Vagina (tissue), 2 donors: ENCODE results near the gene CPOX. TPM values are rescaled to one million over a fixed set of nuclear protein-coding genes. Genes with fewer than 3 reads are reported as not detected.

ENCODE experiments used
- DNase-seq, 2 donors: peaks; one replicate each; pipeline ENCODE4 v3.0.0-alpha.2; 2017; ENCODE audit errors: extremely low spot score in 2 of 2
- H3K27ac ChIP-seq: fragments of 200-600 bp; sonication (generic); one replicate; pipeline ENCODE4 v1.5.1; 2019
- H3K27me3 ChIP-seq: fragments of 200-600 bp; sonication (generic); one replicate; pipeline ENCODE4 v1.5.1; 2019
- H3K36me3 ChIP-seq, 2 donors: fragments of 200-600 bp; sonication (generic); one replicate each; pipeline ENCODE4 v1.5.1; 2017 to 2019
- H3K4me1 ChIP-seq: fragments of 200-600 bp; sonication (generic); one replicate; pipeline ENCODE4 v1.5.1; 2019
- H3K4me3 ChIP-seq, 2 donors: fragments of 200-600 bp; sonication (generic); 1 replicate in 1 of 2; 2 replicates in 1 of 2; pipeline ENCODE4 v1.5.1; 2016 to 2019
- H3K9me3 ChIP-seq: fragments of 200-600 bp; sonication (generic); one replicate; pipeline ENCODE4 v1.5.1; 2019
- CTCF ChIP-seq, 3 experiments: fragments of 450-650 bp in 2 of 3; fragments of 200-600 bp in 1 of 3; sonication (generic) in 1 of 3; IDR thresholded peaks; one replicate each; pipeline ENCODE4 v1.5.1; 2017 to 2019; ENCODE audit warnings: antibody characterized with exemption in 3 of 3, mild to moderate bottlenecking in 2 of 3, moderate library complexity in 2 of 3
- POLR2A ChIP-seq, 2 donors: fragments of 450-650 bp; IDR thresholded peaks; one replicate each; pipeline ENCODE4 v1.6.1; 2017; ENCODE audit warnings: antibody characterized with exemption in 2 of 2, mild to moderate bottlenecking in 2 of 2, moderate library complexity in 2 of 2
- POLR2AphosphoS5 ChIP-seq, 2 donors: sonication (generic); formaldehyde crosslinking; IDR thresholded peaks; one replicate each; pipeline ENCODE4 v1.9.0; 2017; ENCODE audit warnings: antibody characterized with exemption in 2 of 2, mild to moderate bottlenecking in 2 of 2, low read depth in 1 of 2; ENCODE audit not compliant: insufficient read depth in 1 of 2
- intact Hi-C: fragments of 100-400 bp; cut with DNase I; formaldehyde crosslinking; loops from one replicate; pipeline ENCODE4 v1.15.1; 2023
- total RNA-seq: library from RNA; depleted of rRNA; stranded (reverse); fragments of >200 nt; gene quantifications from one replicate; pipeline ENCODE4 v1.2.3, GENCODE V29; 2016

Gene CPOX
- total RNA-seq, 1 donor from 2014 or later: 21.4 TPM

- H3K4me3 ChIP-seq: no peak overlapping the region
- no peak overlapping the region for H3K27ac ChIP-seq
- no peaks in the 10 kb centered on the region for H3K36me3 ChIP-seq
- no peaks in the 10 kb centered on the region for H3K9me3 ChIP-seq
- DNase-seq: no peak
- intact Hi-C loops: no loop called here
- TF ChIP-seq POLR2A (IDR thresholded peaks at IDR 0.05): no peak
- TF ChIP-seq POLR2AphosphoS5 (IDR thresholded peaks at IDR 0.05; ENCODE audit: insufficient read depth in 1 of 2, low read depth in 1 of 2): no peak
- no peak for TF ChIP-seq CTCF (IDR thresholded peaks at IDR 0.05)
- H3K27me3 ChIP-seq: no peaks in the 10 kb centered on the region
- H3K4me1 ChIP-seq: no peaks in the 10 kb centered on the region
These were observed 38.4 kb downstream of the CPOX start for GRCh38 chr3:98555025-98555379.

GRCh38 chr3:98554580-98554979, 38.8 kb downstream of the CPOX start:
- H3K27me3 ChIP-seq: no peaks in the 10 kb centered on the region
- no peak overlapping the region for H3K4me3 ChIP-seq
- no peaks in the 10 kb centered on the region for H3K4me1 ChIP-seq
- no peaks in the 10 kb centered on the region for H3K36me3 ChIP-seq
- TF ChIP-seq POLR2A (IDR thresholded peaks at IDR 0.05) (no peak), POLR2AphosphoS5 (IDR thresholded peaks at IDR 0.05; ENCODE audit: insufficient read depth in 1 of 2, low read depth in 1 of 2) (no peak), CTCF (IDR thresholded peaks at IDR 0.05) (no peak)
- no peak overlapping the region for H3K27ac ChIP-seq
- H3K9me3 ChIP-seq: no peaks in the 10 kb centered on the region
- no peak for DNase-seq
- intact Hi-C loops: no loop called here

- H3K4me1 ChIP-seq: no peaks in the 10 kb centered on the region
- no peak for DNase-seq
- H3K27me3 ChIP-seq: no peaks in the 10 kb centered on the region
- H3K27ac ChIP-seq: no peak overlapping the region
- no peaks in the 10 kb centered on the region for H3K36me3 ChIP-seq
- no peak overlapping the region for H3K4me3 ChIP-seq
- intact Hi-C loops: no loop called here
- H3K9me3 ChIP-seq: no peaks in the 10 kb centered on the region
- no peak for TF ChIP-seq CTCF (IDR thresholded peaks at IDR 0.05)
These were observed 39.7 kb downstream of the CPOX start for GRCh38 chr3:98553753-98554152.

- intact Hi-C loops: no loop called here
- Histone ChIP-seq H3K27ac (no peak overlapping the region), H3K4me3 (no peak overlapping the region), H3K36me3 (no peaks in the 10 kb centered on the region), H3K4me1 (no peaks in the 10 kb centered on the region), H3K27me3 (no peaks in the 10 kb centered on the region), H3K9me3 (no peaks in the 10 kb centered on the region)
- TF ChIP-seq CTCF (IDR thresholded peaks at IDR 0.05) (no peak), POLR2A (IDR thresholded peaks at IDR 0.05) (no peak), POLR2AphosphoS5 (IDR thresholded peaks at IDR 0.05; ENCODE audit: insufficient read depth in 1 of 2, low read depth in 1 of 2) (no peak)
- no peak for DNase-seq
These were observed 40.3 kb downstream of the CPOX start for GRCh38 chr3:98553021-98553563.

GRCh38 chr3:98552232-98553020, 41.0 kb downstream of the CPOX start:
- no peak for DNase-seq
- H3K4me3 ChIP-seq: no peak overlapping the region
- no peaks in the 10 kb centered on the region for H3K9me3 ChIP-seq
- intact Hi-C loops: no loop called here
- no peaks in the 10 kb centered on the region for H3K36me3 ChIP-seq
- no peaks in the 10 kb centered on the region for H3K4me1 ChIP-seq
- no peaks in the 10 kb centered on the region for H3K27me3 ChIP-seq
- no peak for TF ChIP-seq POLR2AphosphoS5 (IDR thresholded peaks at IDR 0.05; ENCODE audit: insufficient read depth in 1 of 2, low read depth in 1 of 2)
- no peak for TF ChIP-seq POLR2A (IDR thresholded peaks at IDR 0.05)
- TF ChIP-seq CTCF (IDR thresholded peaks at IDR 0.05): no peak
- H3K27ac ChIP-seq: no peak overlapping the region
